ENCODE results near the gene NUFIP2.

DNA sequence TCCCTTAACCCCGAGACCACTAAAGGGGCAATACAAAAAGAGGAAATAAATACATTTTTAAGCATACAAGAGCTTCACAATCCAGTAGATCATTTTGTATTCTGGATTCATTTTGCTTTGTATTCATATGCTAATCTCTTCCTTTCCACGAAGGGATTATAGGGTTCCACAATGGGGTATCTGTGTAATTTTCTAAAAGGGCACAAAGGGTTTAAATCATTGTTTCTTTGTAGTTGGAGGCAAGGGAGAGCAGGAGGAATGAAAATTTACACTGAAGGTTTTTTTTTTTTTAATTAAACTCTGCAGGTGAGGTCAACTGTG is 592 bp upstream of the NUFIP2 start:
- TF ChIP-seq, protein P1, sequence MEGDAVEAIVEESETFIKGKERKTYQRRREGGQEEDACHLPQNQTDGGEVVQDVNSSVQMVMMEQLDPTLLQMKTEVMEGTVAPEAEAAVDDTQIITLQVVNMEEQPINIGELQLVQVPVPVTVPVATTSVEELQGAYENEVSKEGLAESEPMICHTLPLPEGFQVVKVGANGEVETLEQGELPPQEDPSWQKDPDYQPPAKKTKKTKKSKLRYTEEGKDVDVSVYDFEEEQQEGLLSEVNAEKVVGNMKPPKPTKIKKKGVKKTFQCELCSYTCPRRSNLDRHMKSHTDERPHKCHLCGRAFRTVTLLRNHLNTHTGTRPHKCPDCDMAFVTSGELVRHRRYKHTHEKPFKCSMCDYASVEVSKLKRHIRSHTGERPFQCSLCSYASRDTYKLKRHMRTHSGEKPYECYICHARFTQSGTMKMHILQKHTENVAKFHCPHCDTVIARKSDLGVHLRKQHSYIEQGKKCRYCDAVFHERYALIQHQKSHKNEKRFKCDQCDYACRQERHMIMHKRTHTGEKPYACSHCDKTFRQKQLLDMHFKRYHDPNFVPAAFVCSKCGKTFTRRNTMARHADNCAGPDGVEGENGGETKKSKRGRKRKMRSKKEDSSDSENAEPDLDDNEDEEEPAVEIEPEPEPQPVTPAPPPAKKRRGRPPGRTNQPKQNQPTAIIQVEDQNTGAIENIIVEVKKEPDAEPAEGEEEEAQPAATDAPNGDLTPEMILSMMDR (IDR thresholded peaks at IDR 0.05), result no peak
- TF ChIP-seq POLR2AphosphoS5 (IDR thresholded peaks at IDR 0.05; ENCODE audit: low read depth, low read length) (no peak), SIN3A (IDR thresholded peaks at IDR 0.05; ENCODE audit: borderline replicate concordance, insufficient read depth, low read depth, low read length) (no peak)
- TF ChIP-seq, protein P2, sequence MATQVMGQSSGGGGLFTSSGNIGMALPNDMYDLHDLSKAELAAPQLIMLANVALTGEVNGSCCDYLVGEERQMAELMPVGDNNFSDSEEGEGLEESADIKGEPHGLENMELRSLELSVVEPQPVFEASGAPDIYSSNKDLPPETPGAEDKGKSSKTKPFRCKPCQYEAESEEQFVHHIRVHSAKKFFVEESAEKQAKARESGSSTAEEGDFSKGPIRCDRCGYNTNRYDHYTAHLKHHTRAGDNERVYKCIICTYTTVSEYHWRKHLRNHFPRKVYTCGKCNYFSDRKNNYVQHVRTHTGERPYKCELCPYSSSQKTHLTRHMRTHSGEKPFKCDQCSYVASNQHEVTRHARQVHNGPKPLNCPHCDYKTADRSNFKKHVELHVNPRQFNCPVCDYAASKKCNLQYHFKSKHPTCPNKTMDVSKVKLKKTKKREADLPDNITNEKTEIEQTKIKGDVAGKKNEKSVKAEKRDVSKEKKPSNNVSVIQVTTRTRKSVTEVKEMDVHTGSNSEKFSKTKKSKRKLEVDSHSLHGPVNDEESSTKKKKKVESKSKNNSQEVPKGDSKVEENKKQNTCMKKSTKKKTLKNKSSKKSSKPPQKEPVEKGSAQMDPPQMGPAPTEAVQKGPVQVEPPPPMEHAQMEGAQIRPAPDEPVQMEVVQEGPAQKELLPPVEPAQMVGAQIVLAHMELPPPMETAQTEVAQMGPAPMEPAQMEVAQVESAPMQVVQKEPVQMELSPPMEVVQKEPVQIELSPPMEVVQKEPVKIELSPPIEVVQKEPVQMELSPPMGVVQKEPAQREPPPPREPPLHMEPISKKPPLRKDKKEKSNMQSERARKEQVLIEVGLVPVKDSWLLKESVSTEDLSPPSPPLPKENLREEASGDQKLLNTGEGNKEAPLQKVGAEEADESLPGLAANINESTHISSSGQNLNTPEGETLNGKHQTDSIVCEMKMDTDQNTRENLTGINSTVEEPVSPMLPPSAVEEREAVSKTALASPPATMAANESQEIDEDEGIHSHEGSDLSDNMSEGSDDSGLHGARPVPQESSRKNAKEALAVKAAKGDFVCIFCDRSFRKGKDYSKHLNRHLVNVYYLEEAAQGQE (IDR thresholded peaks at IDR 0.05; ENCODE audit: insufficient read depth in 1 of 2, low read depth in 2 of 2, low read length in 1 of 2), result no peak

Data from Panc1 (cell line).